Measurements from ENCODE around the gene TMEM221.

The TMEM221 gene

GRCh38 chr19:17495639-17496296, 47.3 kb upstream of the TMEM221 start:
- peaks cover 15% of the 10 kb centered on the region for H4K20me1 ChIP-seq (ENCODE audit: insufficient read depth, low read length)
- H3K36me3 ChIP-seq (ENCODE audit: insufficient read depth, low read length) = peaks cover 10% of the 10 kb centered on the region
- H3K27ac ChIP-seq (ENCODE audit: low read length) = no peak overlapping the region
- H3K9ac ChIP-seq (ENCODE audit: low read depth, low read length) = no peak overlapping the region
- TF ChIP-seq EZH2 (IDR thresholded peaks at IDR 0.05; ENCODE audit: borderline replicate concordance, low read depth, low read length, severe bottlenecking) = no peak
- TF ChIP-seq, protein P1, sequence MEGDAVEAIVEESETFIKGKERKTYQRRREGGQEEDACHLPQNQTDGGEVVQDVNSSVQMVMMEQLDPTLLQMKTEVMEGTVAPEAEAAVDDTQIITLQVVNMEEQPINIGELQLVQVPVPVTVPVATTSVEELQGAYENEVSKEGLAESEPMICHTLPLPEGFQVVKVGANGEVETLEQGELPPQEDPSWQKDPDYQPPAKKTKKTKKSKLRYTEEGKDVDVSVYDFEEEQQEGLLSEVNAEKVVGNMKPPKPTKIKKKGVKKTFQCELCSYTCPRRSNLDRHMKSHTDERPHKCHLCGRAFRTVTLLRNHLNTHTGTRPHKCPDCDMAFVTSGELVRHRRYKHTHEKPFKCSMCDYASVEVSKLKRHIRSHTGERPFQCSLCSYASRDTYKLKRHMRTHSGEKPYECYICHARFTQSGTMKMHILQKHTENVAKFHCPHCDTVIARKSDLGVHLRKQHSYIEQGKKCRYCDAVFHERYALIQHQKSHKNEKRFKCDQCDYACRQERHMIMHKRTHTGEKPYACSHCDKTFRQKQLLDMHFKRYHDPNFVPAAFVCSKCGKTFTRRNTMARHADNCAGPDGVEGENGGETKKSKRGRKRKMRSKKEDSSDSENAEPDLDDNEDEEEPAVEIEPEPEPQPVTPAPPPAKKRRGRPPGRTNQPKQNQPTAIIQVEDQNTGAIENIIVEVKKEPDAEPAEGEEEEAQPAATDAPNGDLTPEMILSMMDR (IDR thresholded peaks at IDR 0.05; ENCODE audit: borderline replicate concordance, extremely low read depth, low read length, poor library complexity, severe bottlenecking) = no peak
- no peak for ATAC-seq (ENCODE audit: insufficient read depth, low read depth)
- H3K27me3 ChIP-seq (ENCODE audit: insufficient read depth, low read length, poor library complexity) = no peaks in the 10 kb centered on the region
- H3K4me1 ChIP-seq (ENCODE audit: insufficient read depth, low read length) = peaks cover 16% of the 10 kb centered on the region
- no peaks in the 10 kb centered on the region for H3K9me3 ChIP-seq (ENCODE audit: insufficient read depth, low read length, severe bottlenecking)
- peaks cover 4% of the 10 kb centered on the region for H3K79me2 ChIP-seq (ENCODE audit: insufficient read depth, low read length)
- DNase-seq = no peak
- no peak overlapping the region for H3K4me3 ChIP-seq (ENCODE audit: low read depth in 1 of 2, low read length in 2 of 2)
- no peak overlapping the region for H3K4me2 ChIP-seq (ENCODE audit: insufficient read depth, low read length)
- no peak overlapping the region for H2AFZ ChIP-seq (ENCODE audit: low read depth, low read length)

DNA sequence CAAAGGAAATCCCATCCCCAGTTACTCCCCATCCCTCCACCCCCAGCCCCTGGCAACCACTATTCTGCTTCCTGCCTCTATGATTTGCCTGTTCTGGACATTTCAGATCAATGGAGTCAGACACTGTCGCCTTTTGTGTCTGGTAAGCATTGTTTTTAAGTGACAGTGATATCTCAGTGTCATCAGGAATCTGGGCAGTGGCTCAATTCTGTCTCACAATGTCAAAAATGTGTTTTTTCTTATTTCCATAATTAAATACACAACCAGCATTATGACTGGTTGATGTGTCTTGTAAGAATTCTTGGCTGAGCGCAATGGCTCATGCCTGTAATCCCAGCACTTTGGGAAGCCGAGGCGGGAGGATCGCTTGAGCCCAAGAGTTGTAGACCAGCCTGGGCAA, 42.8 kb upstream of the TMEM221 start:
- ATAC-seq (ENCODE audit: insufficient read depth, low read depth) = no peak
- no peak for DNase-seq
- H4K20me1 ChIP-seq (ENCODE audit: insufficient read depth, low read length) = peaks cover 4% of the 10 kb centered on the region; the same call in 1 of the 2 replicates
- H3K4me1 ChIP-seq (ENCODE audit: insufficient read depth, low read length) = peaks cover under 1% of the 10 kb centered on the region
- H3K9ac ChIP-seq (ENCODE audit: low read depth, low read length) = no peak overlapping the region
- H3K27me3 ChIP-seq (ENCODE audit: insufficient read depth, low read length, poor library complexity) = no peaks in the 10 kb centered on the region
- no peaks in the 10 kb centered on the region for H3K9me3 ChIP-seq (ENCODE audit: insufficient read depth, low read length, severe bottlenecking)
- H3K27ac ChIP-seq (ENCODE audit: low read length) = no peak overlapping the region
- no peak for TF ChIP-seq EZH2 (IDR thresholded peaks at IDR 0.05; ENCODE audit: borderline replicate concordance, low read depth, low read length, severe bottlenecking)
- TF ChIP-seq, protein P1 (IDR thresholded peaks at IDR 0.05; ENCODE audit: borderline replicate concordance, extremely low read depth, low read length, poor library complexity, severe bottlenecking) = no peak
- H3K79me2 ChIP-seq (ENCODE audit: insufficient read depth, low read length) = no peaks in the 10 kb centered on the region
- H3K36me3 ChIP-seq (ENCODE audit: insufficient read depth, low read length) = peaks cover 8% of the 10 kb centered on the region; the same call in 1 of the 2 replicates
- H2AFZ ChIP-seq (ENCODE audit: low read depth, low read length) = no peak overlapping the region
- no peak overlapping the region for H3K4me2 ChIP-seq (ENCODE audit: insufficient read depth, low read length)
- no peak overlapping the region for H3K4me3 ChIP-seq (ENCODE audit: low read depth in 1 of 2, low read length in 2 of 2)

DNA sequence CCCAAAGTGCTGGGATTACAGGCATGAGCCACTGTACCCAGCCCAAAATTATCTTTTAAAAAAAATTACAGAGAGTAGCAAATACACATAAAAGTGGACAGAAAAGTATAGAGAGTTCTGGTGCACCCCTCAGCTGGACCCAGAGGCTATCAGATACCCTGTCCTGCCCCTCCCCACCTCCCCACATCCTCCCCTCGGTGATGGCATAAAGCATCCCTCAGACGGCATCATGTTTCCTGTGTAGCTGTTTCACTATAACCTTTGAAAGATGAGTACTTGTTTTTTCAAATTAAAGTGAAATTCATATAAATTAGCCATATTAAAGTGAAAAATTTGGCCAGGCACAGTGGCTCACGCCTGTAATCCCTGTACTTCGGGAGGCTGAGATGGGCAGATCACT, 41.9 kb upstream of the TMEM221 start:
- Histone ChIP-seq H3K9me3 (ENCODE audit: insufficient read depth, low read length, severe bottlenecking) (no peaks in the 10 kb centered on the region), H3K36me3 (ENCODE audit: insufficient read depth, low read length) (peaks cover 4% of the 10 kb centered on the region; the same call in 1 of the 2 replicates), H3K4me3 (ENCODE audit: low read depth in 1 of 2, low read length in 2 of 2) (no peak overlapping the region), H3K79me2 (ENCODE audit: insufficient read depth, low read length) (no peaks in the 10 kb centered on the region), H2AFZ (ENCODE audit: low read depth, low read length) (no peak overlapping the region), H3K27ac (ENCODE audit: low read length) (no peak overlapping the region), H3K4me1 (ENCODE audit: insufficient read depth, low read length) (no peaks in the 10 kb centered on the region), H3K27me3 (ENCODE audit: insufficient read depth, low read length, poor library complexity) (no peaks in the 10 kb centered on the region), H4K20me1 (ENCODE audit: insufficient read depth, low read length) (peaks cover 4% of the 10 kb centered on the region; the same call in 1 of the 2 replicates), H3K9ac (ENCODE audit: low read depth, low read length) (no peak overlapping the region), H3K4me2 (ENCODE audit: insufficient read depth, low read length) (no peak overlapping the region)
- ATAC-seq (ENCODE audit: insufficient read depth, low read depth) (peak; percentile 60; the same call in 1 of the 3 replicates), DNase-seq (peak; percentile 21)
- TF ChIP-seq, protein P1 (IDR thresholded peaks at IDR 0.05; ENCODE audit: borderline replicate concordance, extremely low read depth, low read length, poor library complexity, severe bottlenecking) = no peak
- no peak for TF ChIP-seq EZH2 (IDR thresholded peaks at IDR 0.05; ENCODE audit: borderline replicate concordance, low read depth, low read length, severe bottlenecking)

All from DND-41 (cell line).